Panc1 (cell line): Measurements from ENCODE around the gene RAD52. TPM values are rescaled to one million over a fixed set of nuclear protein-coding genes. Genes with fewer than 3 reads are reported as not detected.

Experiments
- ATAC-seq: fragments of 200-7000 bp; cut with Tn5 transposase; 2 replicates; pipeline ENCODE4 v1.9.1; 2020; ENCODE audit warnings: mild to moderate bottlenecking, moderate library complexity
- BruUV-seq: library from RNA; stranded (reverse); fragments of 400-500 nt; replicated peaks from 2 replicates; lab custom pipeline; 2021; lab: Mats Ljungman, UMichigan
- CTCF ChIA-PET: fragments of 300-600 bp; sonication (Branson Sonifier 250); formaldehyde crosslinking; loops from one replicate; lab custom pipeline; 2022; ENCODE audit warnings: antibody characterized with exemption; lab: Charles Lee
- POLR2A ChIA-PET: fragments of 300-600 bp; sonication (Branson Sonifier 250); formaldehyde crosslinking; loops from one replicate; lab custom pipeline; 2022; ENCODE audit warnings: antibody characterized with exemption; lab: Charles Lee
- DNase-seq: peaks from one replicate; pipeline ENCODE4 v3.0.0-alpha.2; 2010; ENCODE audit warnings: low read depth, low spot score
- H3K27ac ChIP-seq: 2 replicates; pipeline ENCODE4 v1.5.1; 2011; ENCODE audit warnings: mild to moderate bottlenecking, low read length, inconsistent platforms
- H3K27me3 ChIP-seq: fragments of 200-500 bp; sonication (Bioruptor generic); 2 replicates; pipeline ENCODE4 v1.6.0; 2014; ENCODE audit warnings: low read length, inconsistent platforms; ENCODE audit not compliant: control insufficient read depth, insufficient read depth
- H3K36me3 ChIP-seq: fragments of 200-500 bp; sonication (Bioruptor generic); 2 replicates; pipeline ENCODE4 v1.5.1; 2014; ENCODE audit warnings: inconsistent platforms, mild to moderate bottlenecking, low read length, moderate library complexity; ENCODE audit not compliant: control insufficient read depth, insufficient read depth
- H3K4me1 ChIP-seq: 2 replicates; pipeline ENCODE4 v1.5.1; 2011; ENCODE audit warnings: inconsistent platforms, mild to moderate bottlenecking, low read length, moderate library complexity; ENCODE audit not compliant: control insufficient read depth, insufficient read depth
- H3K4me3 ChIP-seq, 2 experiments: 2 replicates each; pipeline ENCODE4 v1.5.1; 2011 to 2012; ENCODE audit warnings: low read depth in 2 of 2, low read length in 2 of 2, mild to moderate bottlenecking in 2 of 2, inconsistent platforms in 1 of 2, moderate library complexity in 1 of 2
- H3K9me3 ChIP-seq: fragments of 200-500 bp; sonication (Bioruptor generic); 2 replicates; pipeline ENCODE4 v1.5.1; 2014; ENCODE audit warnings: low read depth, mild to moderate bottlenecking, inconsistent platforms, low read length, moderate library complexity; ENCODE audit not compliant: control insufficient read depth, insufficient read depth
- POLR2AphosphoS5 ChIP-seq: IDR thresholded peaks from 2 replicates; pipeline ENCODE4 v1.6.1; 2012; ENCODE audit warnings: mild to moderate bottlenecking, low read depth, low read length, moderate library complexity
- SIN3A ChIP-seq: IDR thresholded peaks from 2 replicates; pipeline ENCODE4 v1.6.1; 2012; ENCODE audit warnings: low read depth, mild to moderate bottlenecking, low read length, moderate library complexity, borderline replicate concordance; ENCODE audit not compliant: insufficient read depth
- TCF7L2 ChIP-seq: IDR thresholded peaks from 2 replicates; pipeline ENCODE4 v1.6.1; 2011; ENCODE audit warnings: mild to moderate bottlenecking, low read depth, low read length, inconsistent platforms
- in situ Hi-C: cut with HindIII; loops from 2 replicates; pipeline ENCODE4 v1.10.0; 2016; ENCODE audit warnings: low sequenced_read_pairs, low pct_unique_long_range_greater_than_20kb
- intact Hi-C: fragments of 100-400 bp; cut with micrococcal nuclease; formaldehyde crosslinking; loops from one replicate; pipeline ENCODE4 v1.10.0; 2022; ENCODE audit not compliant: unreplicated experiment
- total RNA-seq: library from RNA; stranded (reverse); gene quantifications from one replicate; pipeline ENCODE4 v1.2.1, GENCODE V29; 2021; ENCODE audit not compliant: unreplicated experiment
- TF ChIP-seq, protein P1 (sequence below): fragments of 450-650 bp; IDR thresholded peaks from 2 replicates; pipeline ENCODE4 v1.5.1; 2017; ENCODE audit warnings: mild to moderate bottlenecking
- TF ChIP-seq, protein P2 (sequence below), 2 experiments: IDR thresholded peaks; 2 replicates each; pipeline ENCODE4 v1.6.1; 2011 to 2012; ENCODE audit warnings: low read depth in 2 of 2, control low read depth in 1 of 2, low read length in 1 of 2, mild to moderate bottlenecking in 1 of 2, moderate library complexity in 1 of 2; ENCODE audit not compliant: insufficient read depth in 1 of 2

RAD52 gene
- total RNA-seq, 1 experiment from 2014 or later: 15.8 TPM

DNA sequence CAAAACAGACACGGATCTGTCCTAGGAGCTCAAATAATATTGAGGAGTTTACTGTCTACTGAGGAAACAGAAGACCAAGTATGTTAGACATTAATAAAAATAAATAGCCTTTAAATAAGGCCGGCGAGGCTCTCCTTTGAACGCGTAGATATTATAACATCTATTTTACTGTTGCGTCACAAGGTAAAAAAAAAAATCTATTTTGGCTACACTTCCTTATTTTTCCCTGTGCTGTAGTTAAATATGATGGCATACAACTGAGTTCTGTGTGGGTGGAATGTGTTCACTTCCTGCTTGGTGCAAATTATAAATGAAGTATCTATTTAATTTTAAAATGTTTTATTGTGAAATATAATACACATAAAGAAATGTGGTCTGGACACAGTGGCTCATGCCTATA, 17.2 kb upstream of the RAD52 start:
- CTCF ChIA-PET: interaction anchor here (0.7 kb wide), 1 partner anchor 1879 kb away, joined by 5 read pairs; no protein-coding TSS in a partner anchor
- no peaks in the 10 kb centered on the region for H3K4me1 ChIP-seq
- H3K9me3 ChIP-seq: no peaks in the 10 kb centered on the region
- intact Hi-C loops (no loop called here), in situ Hi-C loops (no loop called here)
- ATAC-seq (no peak), DNase-seq (no peak)
- no peaks in the 10 kb centered on the region for H3K27me3 ChIP-seq
- POLR2A ChIA-PET: no interaction called here
- no peak overlapping the region for H3K27ac ChIP-seq
- BruUV-seq: no TSS peak
- no peaks in the 10 kb centered on the region; the same call in 1 of the 2 replicates for H3K36me3 ChIP-seq
- TF ChIP-seq TCF7L2 (no peak), SIN3A (no peak), POLR2AphosphoS5 (no peak)
- TF ChIP-seq, protein P1, sequence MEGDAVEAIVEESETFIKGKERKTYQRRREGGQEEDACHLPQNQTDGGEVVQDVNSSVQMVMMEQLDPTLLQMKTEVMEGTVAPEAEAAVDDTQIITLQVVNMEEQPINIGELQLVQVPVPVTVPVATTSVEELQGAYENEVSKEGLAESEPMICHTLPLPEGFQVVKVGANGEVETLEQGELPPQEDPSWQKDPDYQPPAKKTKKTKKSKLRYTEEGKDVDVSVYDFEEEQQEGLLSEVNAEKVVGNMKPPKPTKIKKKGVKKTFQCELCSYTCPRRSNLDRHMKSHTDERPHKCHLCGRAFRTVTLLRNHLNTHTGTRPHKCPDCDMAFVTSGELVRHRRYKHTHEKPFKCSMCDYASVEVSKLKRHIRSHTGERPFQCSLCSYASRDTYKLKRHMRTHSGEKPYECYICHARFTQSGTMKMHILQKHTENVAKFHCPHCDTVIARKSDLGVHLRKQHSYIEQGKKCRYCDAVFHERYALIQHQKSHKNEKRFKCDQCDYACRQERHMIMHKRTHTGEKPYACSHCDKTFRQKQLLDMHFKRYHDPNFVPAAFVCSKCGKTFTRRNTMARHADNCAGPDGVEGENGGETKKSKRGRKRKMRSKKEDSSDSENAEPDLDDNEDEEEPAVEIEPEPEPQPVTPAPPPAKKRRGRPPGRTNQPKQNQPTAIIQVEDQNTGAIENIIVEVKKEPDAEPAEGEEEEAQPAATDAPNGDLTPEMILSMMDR: no peak
- TF ChIP-seq, protein P2, sequence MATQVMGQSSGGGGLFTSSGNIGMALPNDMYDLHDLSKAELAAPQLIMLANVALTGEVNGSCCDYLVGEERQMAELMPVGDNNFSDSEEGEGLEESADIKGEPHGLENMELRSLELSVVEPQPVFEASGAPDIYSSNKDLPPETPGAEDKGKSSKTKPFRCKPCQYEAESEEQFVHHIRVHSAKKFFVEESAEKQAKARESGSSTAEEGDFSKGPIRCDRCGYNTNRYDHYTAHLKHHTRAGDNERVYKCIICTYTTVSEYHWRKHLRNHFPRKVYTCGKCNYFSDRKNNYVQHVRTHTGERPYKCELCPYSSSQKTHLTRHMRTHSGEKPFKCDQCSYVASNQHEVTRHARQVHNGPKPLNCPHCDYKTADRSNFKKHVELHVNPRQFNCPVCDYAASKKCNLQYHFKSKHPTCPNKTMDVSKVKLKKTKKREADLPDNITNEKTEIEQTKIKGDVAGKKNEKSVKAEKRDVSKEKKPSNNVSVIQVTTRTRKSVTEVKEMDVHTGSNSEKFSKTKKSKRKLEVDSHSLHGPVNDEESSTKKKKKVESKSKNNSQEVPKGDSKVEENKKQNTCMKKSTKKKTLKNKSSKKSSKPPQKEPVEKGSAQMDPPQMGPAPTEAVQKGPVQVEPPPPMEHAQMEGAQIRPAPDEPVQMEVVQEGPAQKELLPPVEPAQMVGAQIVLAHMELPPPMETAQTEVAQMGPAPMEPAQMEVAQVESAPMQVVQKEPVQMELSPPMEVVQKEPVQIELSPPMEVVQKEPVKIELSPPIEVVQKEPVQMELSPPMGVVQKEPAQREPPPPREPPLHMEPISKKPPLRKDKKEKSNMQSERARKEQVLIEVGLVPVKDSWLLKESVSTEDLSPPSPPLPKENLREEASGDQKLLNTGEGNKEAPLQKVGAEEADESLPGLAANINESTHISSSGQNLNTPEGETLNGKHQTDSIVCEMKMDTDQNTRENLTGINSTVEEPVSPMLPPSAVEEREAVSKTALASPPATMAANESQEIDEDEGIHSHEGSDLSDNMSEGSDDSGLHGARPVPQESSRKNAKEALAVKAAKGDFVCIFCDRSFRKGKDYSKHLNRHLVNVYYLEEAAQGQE (IDR thresholded peaks at IDR 0.05; ENCODE audit: insufficient read depth in 1 of 2, low read depth in 2 of 2, low read length in 1 of 2): no peak
- no peak overlapping the region for H3K4me3 ChIP-seq

DNA sequence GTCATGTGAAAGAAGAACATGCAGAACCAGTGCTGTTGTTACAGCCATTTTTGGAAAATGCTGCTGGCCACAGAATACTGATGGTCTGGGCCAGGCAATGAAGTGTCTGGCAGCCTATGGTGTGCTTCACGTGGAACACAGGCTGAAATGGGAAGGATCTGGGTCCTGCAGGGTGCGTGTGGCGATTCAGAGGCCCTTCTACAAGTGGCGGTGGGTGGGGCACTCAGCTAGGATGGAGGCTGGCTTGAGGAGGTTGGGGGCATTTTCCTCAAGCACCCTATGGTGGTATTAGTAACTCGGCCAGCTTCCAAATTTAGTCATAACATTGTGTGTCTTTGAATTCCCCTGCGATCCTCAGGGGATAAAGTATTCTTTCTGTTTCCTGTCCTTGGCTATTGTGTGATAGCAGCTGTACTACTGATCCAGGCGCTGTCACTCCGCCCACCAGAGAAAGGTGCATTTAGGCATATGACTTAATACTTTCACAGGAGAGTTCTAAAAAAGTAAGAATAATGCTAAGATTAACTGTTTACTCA, 9.2 kb upstream of the RAD52 start:
- Histone ChIP-seq H3K36me3 (no peaks in the 10 kb centered on the region), H3K27me3 (no peaks in the 10 kb centered on the region), H3K4me3 (no peak overlapping the region), H3K4me1 (no peaks in the 10 kb centered on the region; the same call in 1 of the 2 replicates), H3K9me3 (no peaks in the 10 kb centered on the region), H3K27ac (no peak overlapping the region)
- no peak for DNase-seq
- POLR2A ChIA-PET: no interaction called here
- BruUV-seq: no TSS peak
- ATAC-seq: no peak
- in situ Hi-C loops: no loop called here
- CTCF ChIA-PET: no interaction called here
- TF ChIP-seq, protein P2 (IDR thresholded peaks at IDR 0.05; ENCODE audit: insufficient read depth in 1 of 2, low read depth in 2 of 2, low read length in 1 of 2): no peak
- TF ChIP-seq TCF7L2 (no peak), POLR2AphosphoS5 (no peak), SIN3A (no peak)
- TF ChIP-seq, protein P1: no peak
- intact Hi-C loops: no loop called here
